ENCODE measurements around the gene GAREM1. TPM values are rescaled to one million over a fixed set of nuclear protein-coding genes. Genes with fewer than 3 reads are reported as not detected.

Gene GAREM1
- total and polyA plus RNA-seq, 2 of the 8 experiments (the other 6 are each of a cell fraction or from before 2014, with no cell fraction given) = 3.6 to 9.2 TPM

DNA sequence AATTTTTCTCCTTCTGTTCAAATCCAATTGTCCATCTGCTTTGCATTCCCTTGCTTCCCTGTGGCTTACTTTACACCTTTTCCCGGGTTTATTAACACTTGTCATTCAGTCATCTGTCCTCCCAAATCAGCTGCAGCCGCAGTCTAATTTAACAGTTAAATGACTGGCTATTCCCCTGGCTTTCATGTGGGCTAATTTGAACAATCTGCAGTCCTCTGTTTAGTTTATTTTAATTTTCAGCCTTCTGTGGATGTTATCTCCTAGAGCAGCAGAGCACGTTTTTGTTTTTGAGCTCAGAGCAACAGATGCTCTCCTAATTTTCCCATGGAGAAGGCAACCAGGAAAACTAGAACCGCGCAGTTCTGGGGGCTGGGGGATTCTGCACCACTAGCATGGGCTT, 225.8 kb downstream of the GAREM1 start:
- H3K18ac ChIP-seq (ENCODE audit: extremely low read depth, low read length) = no peak overlapping the region
- H3K9me3 ChIP-seq (ENCODE audit: insufficient read depth in 2 of 2, low read depth in 1 of 2, low read length in 1 of 2) = no peaks in the 10 kb centered on the region
- no peaks in the 10 kb centered on the region for H3K27me3 ChIP-seq (replicated peaks in 1 of 4; ENCODE audit: control insufficient read depth in 3 of 4, extremely low read depth in 1 of 4, insufficient read depth in 3 of 4, low read length in 3 of 4)
- no peak overlapping the region for H2AK5ac ChIP-seq (ENCODE audit: low read depth, low read length)
- H4K91ac ChIP-seq (replicated peaks; ENCODE audit: insufficient read length, low read length) = no peak overlapping the region
- H4K20me1 ChIP-seq (replicated peaks in 1 of 2; ENCODE audit: control insufficient read depth in 1 of 2, insufficient read depth in 2 of 2, low read length in 2 of 2) = no peaks in the 10 kb centered on the region
- no peak overlapping the region for H2BK20ac ChIP-seq (ENCODE audit: low read length)
- no peak overlapping the region for H2BK5ac ChIP-seq (ENCODE audit: low read depth, low read length)
- no peak for FAIRE-seq
- no peak overlapping the region for H2BK15ac ChIP-seq (ENCODE audit: low read length)
- no peaks in the 10 kb centered on the region for H3K79me1 ChIP-seq (ENCODE audit: low read depth, low read length)
- 90% methylated on average over 5 of the region's 5 CpGs; no CpG with 5 or more reads in 1 of the 2 experiments for WGBS, 2 experiments (ENCODE audit: extremely low coverage in 1 of 2, insufficient coverage in 1 of 2, insufficient read length in 1 of 2, insufficient replicate concordance in 2 of 2, low coverage in 1 of 2, low lambda C conversion rate in 2 of 2, missing lambda C conversion rate in 1 of 2)
- no peak overlapping the region for H4K8ac ChIP-seq (ENCODE audit: extremely low read depth, insufficient read depth, low read length)
- H2AFZ ChIP-seq (ENCODE audit: low read length) = no peak overlapping the region
- no peak overlapping the region for H2BK12ac ChIP-seq (ENCODE audit: low read depth, low read length)
- H3K14ac ChIP-seq (ENCODE audit: insufficient read length) = no peak overlapping the region
- H3K4me1 ChIP-seq (replicated peaks in 1 of 4; ENCODE audit: control insufficient read depth in 3 of 4, insufficient read depth in 4 of 4, low read length in 3 of 4) = peaks cover 0 to 10% (median 2%) of the 10 kb centered on the region in 4 experiments; a peak in 2 of 7 replicates
- ChIA-PET CTCF (ENCODE audit: partially characterized antibody) (interaction anchor here (1.5 kb wide), 1 partner anchor 44 kb away, joined by 3 read pairs; no protein-coding TSS in a partner anchor), POLR2A (ENCODE audit: partially characterized antibody) (no interaction called here)
- H3K79me2 ChIP-seq (ENCODE audit: control insufficient read depth in 1 of 2, insufficient read depth in 2 of 2, low read length in 2 of 2) = no peaks in the 10 kb centered on the region
- DNase-seq (ENCODE audit: low read depth in 1 of 2, low spot score in 2 of 2) = no peak
- H3K4me3 ChIP-seq (ENCODE audit: extremely low read depth in 1 of 4, insufficient read depth in 2 of 4, low read depth in 3 of 4, low read length in 4 of 4) = no peak overlapping the region
- H3K27ac ChIP-seq (ENCODE audit: low read depth, low read length) = no peak overlapping the region
- H3K23ac ChIP-seq (ENCODE audit: insufficient read length) = no peak overlapping the region
- no peaks in the 10 kb centered on the region; a peak in 1 of 8 replicates for H3K36me3 ChIP-seq (ENCODE audit: control insufficient read depth in 2 of 4, insufficient read depth in 4 of 4, low read length in 3 of 4)
- no peaks in the 10 kb centered on the region for H3K23me2 ChIP-seq (ENCODE audit: low read depth, low read length)
- H4K5ac ChIP-seq (ENCODE audit: insufficient read length, low read depth, low read length) = no peak overlapping the region
- H3K4ac ChIP-seq (replicated peaks; ENCODE audit: insufficient read length, low read depth, low read length) = no peak overlapping the region
- no peak overlapping the region for H3K4me2 ChIP-seq (ENCODE audit: insufficient read depth in 1 of 2, low read depth in 2 of 2, low read length in 2 of 2)
- no peak overlapping the region for H3K56ac ChIP-seq (replicated peaks; ENCODE audit: insufficient read length, low read depth, low read length)
- no peak overlapping the region for H3K9ac ChIP-seq (replicated peaks in 1 of 4; ENCODE audit: extremely low read depth in 1 of 4, low read depth in 3 of 4, low read length in 3 of 4)
- H2BK120ac ChIP-seq (replicated peaks; ENCODE audit: low read depth, low read length) = no peak overlapping the region
- TF ChIP-seq POLR2A (IDR thresholded peaks at IDR 0.05; ENCODE audit: control extremely low read depth in 1 of 2, low read depth in 2 of 2, low read length in 2 of 2) (no peak), RNF2 (IDR thresholded peaks at IDR 0.05; ENCODE audit: borderline replicate concordance, low read depth, low read length, missing control alignments, poor library complexity, severe bottlenecking) (no peak), KDM4A (IDR thresholded peaks at IDR 0.05; ENCODE audit: low read depth, low read length, severe bottlenecking) (no peak), BCL11A (IDR thresholded peaks at IDR 0.05; ENCODE audit: low read depth in 2 of 2, low read length in 2 of 2) (no peak), GTF2F1 (IDR thresholded peaks at IDR 0.05; ENCODE audit: borderline replicate concordance, low read depth, low read length) (no peak), GABPA (IDR thresholded peaks at IDR 0.05; ENCODE audit: borderline replicate concordance, insufficient read depth, low read length) (no peak), SP4 (IDR thresholded peaks at IDR 0.05; ENCODE audit: low read length) (no peak), POLR2AphosphoS5 (IDR thresholded peaks at IDR 0.05; ENCODE audit: low read depth, low read length) (no peak), TAF1 (IDR thresholded peaks at IDR 0.05; ENCODE audit: low read depth, low read length) (no peak), ZNF274 (IDR thresholded peaks at IDR 0.05; ENCODE audit: borderline replicate concordance, extremely low read depth, low read length) (no peak), TBP (IDR thresholded peaks at IDR 0.05; ENCODE audit: low read depth, low read length) (no peak), NRF1 (IDR thresholded peaks at IDR 0.05; ENCODE audit: low read depth, low read length) (no peak), HDAC6 (IDR thresholded peaks at IDR 0.05; ENCODE audit: low read depth, low read length) (no peak)
- TF ChIP-seq, protein P1, sequence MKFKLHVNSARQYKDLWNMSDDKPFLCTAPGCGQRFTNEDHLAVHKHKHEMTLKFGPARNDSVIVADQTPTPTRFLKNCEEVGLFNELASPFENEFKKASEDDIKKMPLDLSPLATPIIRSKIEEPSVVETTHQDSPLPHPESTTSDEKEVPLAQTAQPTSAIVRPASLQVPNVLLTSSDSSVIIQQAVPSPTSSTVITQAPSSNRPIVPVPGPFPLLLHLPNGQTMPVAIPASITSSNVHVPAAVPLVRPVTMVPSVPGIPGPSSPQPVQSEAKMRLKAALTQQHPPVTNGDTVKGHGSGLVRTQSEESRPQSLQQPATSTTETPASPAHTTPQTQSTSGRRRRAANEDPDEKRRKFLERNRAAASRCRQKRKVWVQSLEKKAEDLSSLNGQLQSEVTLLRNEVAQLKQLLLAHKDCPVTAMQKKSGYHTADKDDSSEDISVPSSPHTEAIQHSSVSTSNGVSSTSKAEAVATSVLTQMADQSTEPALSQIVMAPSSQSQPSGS (IDR thresholded peaks at IDR 0.05; ENCODE audit: low read length) = no peak

Measured in H1 (cell line).